ENCODE results near the gene LZTS2.

GRCh38 chr10:100977436-100977835 lies 22.2 kb upstream of the LZTS2 start:
- TF ChIP-seq, protein P1, sequence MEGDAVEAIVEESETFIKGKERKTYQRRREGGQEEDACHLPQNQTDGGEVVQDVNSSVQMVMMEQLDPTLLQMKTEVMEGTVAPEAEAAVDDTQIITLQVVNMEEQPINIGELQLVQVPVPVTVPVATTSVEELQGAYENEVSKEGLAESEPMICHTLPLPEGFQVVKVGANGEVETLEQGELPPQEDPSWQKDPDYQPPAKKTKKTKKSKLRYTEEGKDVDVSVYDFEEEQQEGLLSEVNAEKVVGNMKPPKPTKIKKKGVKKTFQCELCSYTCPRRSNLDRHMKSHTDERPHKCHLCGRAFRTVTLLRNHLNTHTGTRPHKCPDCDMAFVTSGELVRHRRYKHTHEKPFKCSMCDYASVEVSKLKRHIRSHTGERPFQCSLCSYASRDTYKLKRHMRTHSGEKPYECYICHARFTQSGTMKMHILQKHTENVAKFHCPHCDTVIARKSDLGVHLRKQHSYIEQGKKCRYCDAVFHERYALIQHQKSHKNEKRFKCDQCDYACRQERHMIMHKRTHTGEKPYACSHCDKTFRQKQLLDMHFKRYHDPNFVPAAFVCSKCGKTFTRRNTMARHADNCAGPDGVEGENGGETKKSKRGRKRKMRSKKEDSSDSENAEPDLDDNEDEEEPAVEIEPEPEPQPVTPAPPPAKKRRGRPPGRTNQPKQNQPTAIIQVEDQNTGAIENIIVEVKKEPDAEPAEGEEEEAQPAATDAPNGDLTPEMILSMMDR (conservative IDR thresholded peaks at IDR 0.05; ENCODE audit: low read length), result no peak
- no peak for TF ChIP-seq EZH2phosphoT487 (IDR thresholded peaks at IDR 0.05; ENCODE audit: borderline replicate concordance)
